ENCODE results near the gene RTF1. TPM values are rescaled to one million over a fixed set of nuclear protein-coding genes. Genes with fewer than 3 reads are reported as not detected.

RTF1 gene
- total RNA-seq, 2 donors from 2014 or later: 26.3 to 29.4 TPM

DNA sequence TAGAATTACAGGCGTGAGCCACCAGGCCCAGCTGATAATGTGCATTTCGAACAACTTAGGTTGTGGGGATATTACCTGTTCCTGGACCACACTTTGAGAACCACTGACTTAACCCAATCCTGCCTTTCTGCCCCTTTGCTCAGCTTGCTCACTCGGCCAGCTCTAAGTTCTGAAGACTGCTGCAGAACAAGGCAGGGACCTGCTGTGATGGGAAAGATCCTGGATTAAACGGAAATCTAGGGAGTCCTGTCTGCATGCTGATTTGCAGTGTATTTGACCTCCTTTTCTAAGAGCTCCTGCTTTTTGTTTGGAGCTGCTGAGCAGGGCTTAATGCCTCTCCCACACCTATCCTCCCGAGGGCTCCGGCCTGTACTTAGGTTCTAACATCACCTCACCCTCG is 93.8 kb downstream of the RTF1 start:
- no peak for ATAC-seq
- Mint-ChIP-seq H3K9me3 (no peaks in the 10 kb centered on the region), H3K27ac (no peak overlapping the region), H3K36me3 (no peaks in the 10 kb centered on the region)
- DNase-seq (ENCODE audit: low spot score in 2 of 2): no peak

DNA sequence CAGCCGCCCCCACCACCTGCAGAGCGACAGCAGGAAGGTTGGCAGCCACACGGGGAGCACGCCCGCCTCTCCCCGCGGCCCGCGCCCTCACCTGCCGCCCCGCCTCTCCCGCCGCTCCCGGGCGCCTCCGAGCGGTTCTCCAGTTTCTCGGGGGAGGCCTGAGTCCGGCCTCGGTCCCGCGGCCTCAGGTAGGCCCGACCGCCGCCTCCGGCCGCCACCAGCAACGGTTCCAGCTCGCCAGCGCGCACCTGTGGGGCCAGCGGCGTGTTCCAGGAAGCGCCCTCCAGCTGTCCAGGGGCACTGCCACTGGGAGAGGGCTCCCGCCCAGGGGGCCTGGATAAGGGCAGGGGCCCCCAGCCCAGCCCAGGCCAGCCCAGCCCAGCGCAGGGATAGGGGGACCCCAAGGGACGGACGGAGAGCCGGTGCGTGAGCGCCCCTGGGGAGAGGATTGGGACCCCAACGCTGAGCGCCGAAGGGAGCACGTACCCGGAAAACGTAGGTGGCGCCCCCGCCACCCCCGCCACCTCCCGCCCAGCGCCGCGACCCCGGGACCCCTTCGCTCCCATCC is 94.5 kb downstream of the RTF1 start:
- Mint-ChIP-seq H3K27ac (no peak overlapping the region), H3K36me3 (peaks cover 0 to 1% of the 10 kb centered on the region in 2 donors), H3K9me3 (no peaks in the 10 kb centered on the region)
- ATAC-seq (peak in 1 of 2 donors; percentile 9), DNase-seq (ENCODE audit: low spot score in 2 of 2) (no peak)

DNA sequence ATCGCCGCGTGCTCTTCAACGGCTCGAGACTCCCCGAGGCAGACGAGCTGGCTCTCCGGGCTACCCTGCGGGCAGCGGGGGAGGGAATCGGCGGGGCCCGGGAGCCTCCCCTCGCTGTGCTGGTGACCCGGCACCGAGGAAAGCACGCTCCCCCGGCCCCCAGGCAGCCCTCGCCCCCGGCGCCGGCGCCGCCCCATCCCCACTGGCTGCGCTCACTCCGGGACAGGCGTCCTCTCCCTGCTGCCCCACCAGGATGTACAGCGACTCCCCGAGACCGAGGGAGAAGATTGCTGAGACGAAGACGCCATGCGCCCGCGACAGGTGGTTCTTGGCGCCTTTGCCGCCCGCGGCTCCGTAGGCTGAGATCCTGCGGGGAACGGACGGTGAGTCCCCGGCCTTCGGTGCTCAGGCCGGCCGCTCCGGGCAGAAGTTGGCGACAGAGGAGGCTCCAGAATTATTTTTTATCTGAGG is 95.0 kb downstream of the RTF1 start:
- Mint-ChIP-seq H3K27ac (no peak overlapping the region), H3K9me3 (no peaks in the 10 kb centered on the region), H3K36me3 (peaks cover 0 to 6% of the 10 kb centered on the region in 2 donors)
- no peak for DNase-seq (ENCODE audit: low spot score in 2 of 2)
- ATAC-seq: peak; percentile 16 to 36

DNA sequence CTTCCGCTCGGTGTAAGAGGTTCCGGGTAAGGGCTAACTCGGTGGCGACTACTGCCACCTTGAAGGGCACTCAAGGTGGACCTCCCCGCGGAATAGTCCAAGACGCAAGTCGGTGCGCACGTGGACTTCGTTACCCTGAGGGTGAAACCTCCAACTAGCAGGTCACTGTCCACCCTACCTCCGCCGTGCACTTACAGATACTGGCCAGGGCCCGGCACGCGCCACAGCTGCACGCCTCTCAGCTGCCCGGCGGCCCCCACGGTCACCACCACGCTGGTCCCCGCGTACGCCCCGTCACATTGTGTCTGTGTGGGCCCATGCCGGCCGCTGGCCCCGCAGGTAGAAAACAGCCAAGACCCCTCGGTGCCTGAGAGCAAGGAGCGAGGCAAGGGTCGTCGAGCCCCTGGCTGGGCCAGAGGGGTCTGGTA is 95.6 kb downstream of the RTF1 start:
- no peaks in the 10 kb centered on the region for H3K9me3 Mint-ChIP-seq
- no peak for ATAC-seq

DNA sequence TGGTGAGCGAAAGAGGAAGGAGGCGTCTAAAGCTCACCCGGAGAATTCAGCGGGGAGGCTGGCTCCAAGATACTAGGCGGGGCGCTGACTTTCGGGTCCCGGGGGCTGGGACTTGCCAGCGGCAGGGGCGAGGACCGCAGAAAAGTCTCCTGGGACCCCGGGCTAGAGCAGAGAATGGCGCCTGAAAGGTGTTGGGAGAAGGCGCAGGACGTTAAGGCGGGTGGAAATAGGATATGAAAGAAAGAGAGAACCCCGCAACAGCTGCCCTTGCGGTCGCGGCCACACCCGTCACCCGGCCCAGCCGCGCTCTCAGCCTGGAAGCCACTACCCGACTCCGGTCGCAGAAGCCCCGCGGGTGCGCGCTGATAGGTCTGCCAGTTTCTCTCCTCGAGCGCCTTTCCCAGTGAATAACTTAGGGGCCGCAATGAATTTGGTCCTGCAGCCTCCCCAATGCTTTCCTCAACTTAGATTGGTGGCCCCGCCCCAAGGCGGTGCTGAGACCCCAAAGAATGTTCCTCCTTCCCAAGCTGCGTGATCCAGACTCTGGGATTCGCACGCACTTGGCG is 96.1 kb downstream of the RTF1 start:
- peaks cover 3 to 8% of the 10 kb centered on the region in 2 donors for H3K36me3 Mint-ChIP-seq
- ATAC-seq: peak; percentile 42 to 61
- no peak overlapping the region for H3K27ac Mint-ChIP-seq
- no peak for DNase-seq (ENCODE audit: low spot score in 2 of 2)
- no peaks in the 10 kb centered on the region for H3K9me3 Mint-ChIP-seq

More for the DNA sequence above, 95.6 kb downstream of the RTF1 start:
- no peak overlapping the region for H3K27ac Mint-ChIP-seq
- DNase-seq (ENCODE audit: low spot score in 2 of 2): no peak
- H3K36me3 Mint-ChIP-seq: peaks cover 0 to 8% of the 10 kb centered on the region in 2 donors

DNA sequence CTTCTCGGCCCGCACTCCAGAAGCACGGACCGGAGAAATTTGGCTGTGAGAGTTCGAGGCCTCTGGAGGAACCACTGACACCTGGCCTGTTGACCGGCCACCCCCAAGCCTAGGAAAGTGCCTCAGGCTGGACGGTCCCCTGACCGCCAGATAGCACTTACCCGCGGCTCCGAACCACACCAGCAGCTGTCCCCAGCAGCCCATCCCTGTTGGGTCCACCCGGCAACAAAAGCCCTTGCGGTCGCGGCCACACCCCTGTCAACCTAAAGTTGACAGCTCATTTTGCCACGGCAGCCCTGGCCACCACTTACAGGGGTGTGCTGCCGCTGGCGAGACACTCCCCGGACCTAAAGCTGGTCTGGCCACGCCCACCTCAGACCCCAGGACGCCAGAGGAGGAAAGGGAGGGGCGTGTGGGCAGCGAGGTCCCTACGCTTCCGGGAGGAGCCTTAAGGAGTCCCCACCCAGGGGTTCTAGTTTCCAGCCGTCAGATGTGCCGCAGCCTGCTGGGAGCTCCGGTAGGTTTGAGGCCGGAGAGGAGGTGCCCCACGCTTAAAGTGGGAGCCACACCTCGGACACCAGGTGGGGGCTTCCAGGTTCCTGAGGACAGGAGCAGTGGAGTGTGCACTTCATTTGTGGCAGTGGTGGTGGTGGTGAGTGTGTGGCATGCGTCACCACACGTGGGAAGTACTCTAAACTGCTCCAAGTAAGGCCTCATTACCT is 96.8 kb downstream of the RTF1 start, which contains the start of gene LTK:
Gene LTK, minus strand, starts transcription at position 322 of the 722 bp plus-strand sequence. Its CDS starts 118 bp downstream, at position 204.
- Mint-ChIP-seq H3K27ac (no peak within 1 kb of the TSS), H3K36me3 (peaks cover 5 to 8% of the 10 kb centered on the region in 2 donors), H3K9me3 (no peaks in the 10 kb centered on the region)
- DNase-seq (ENCODE audit: low spot score in 2 of 2) (no peak), ATAC-seq (peak; percentile 23 to 44)

- Mint-ChIP-seq H3K27ac (no peak overlapping the region), H3K36me3 (peaks cover 5 to 8% of the 10 kb centered on the region in 2 donors), H3K9me3 (no peaks in the 10 kb centered on the region)
- no peak for DNase-seq (ENCODE audit: low spot score in 2 of 2)
- no peak for ATAC-seq
Measured at GRCh38 chr15:41517895-41518449, 101.1 kb downstream of the RTF1 start.

DNA sequence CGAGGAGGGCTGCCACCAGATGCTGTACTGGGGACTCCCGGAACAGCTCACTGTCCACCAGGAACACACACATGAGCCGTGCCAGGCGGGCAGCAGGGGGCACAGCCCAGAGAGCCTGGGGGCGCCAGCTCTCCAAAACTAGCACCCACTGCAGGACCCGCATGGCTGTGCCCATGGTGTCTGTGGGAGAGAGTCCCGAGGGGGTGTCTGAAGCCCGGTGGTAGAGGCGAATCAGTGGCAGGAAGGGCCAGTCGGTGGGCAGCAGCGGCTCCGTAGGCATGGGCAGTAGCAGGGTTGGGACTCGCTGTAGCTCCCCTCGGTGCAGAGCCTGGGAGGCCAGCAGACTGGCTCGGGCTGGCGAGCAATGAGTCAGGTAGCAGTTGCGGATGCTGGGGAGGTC is 103.7 kb downstream of the RTF1 start:
- ATAC-seq (no peak), DNase-seq (ENCODE audit: low spot score in 2 of 2) (no peak)
- Mint-ChIP-seq H3K27ac (peak overlapping the region in 1 of 2 donors; percentile 31), H3K9me3 (no peaks in the 10 kb centered on the region), H3K36me3 (peaks cover 5 to 8% of the 10 kb centered on the region in 2 donors)

DNA sequence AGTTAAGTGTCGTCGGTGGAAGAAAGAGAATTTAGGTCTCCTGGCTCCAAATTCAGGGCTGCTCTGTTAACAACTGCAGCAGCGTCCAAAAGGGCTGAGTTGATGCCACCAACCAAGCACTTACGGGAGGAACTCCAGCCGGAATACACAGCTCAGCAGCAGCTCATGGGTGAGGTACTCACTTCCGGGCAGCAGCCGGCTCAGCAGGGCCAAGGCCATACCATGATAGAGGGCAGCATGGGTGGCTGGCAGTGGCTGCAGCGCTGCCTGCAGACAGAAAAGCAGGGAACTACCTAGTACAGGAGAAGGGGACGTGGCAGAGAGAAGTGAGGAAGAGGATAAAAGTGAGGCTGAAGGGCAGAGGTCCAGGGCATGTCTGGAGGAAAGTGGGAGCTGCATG is 104.7 kb downstream of the RTF1 start:
- ATAC-seq: no peak

GRCh38 chr15:41523097-41523496 is 106.2 kb downstream of the RTF1 start:
- no peak for DNase-seq (ENCODE audit: low spot score in 2 of 2)
- ATAC-seq: no peak
- Mint-ChIP-seq H3K27ac (no peak overlapping the region), H3K9me3 (no peaks in the 10 kb centered on the region), H3K36me3 (peaks cover under 1 to 11% of the 10 kb centered on the region in 2 donors)

More for the DNA sequence above, 104.7 kb downstream of the RTF1 start:
- Mint-ChIP-seq H3K9me3 (no peaks in the 10 kb centered on the region), H3K36me3 (peaks cover 5 to 9% of the 10 kb centered on the region in 2 donors), H3K27ac (peak overlapping the region in 1 of 2 donors; percentile 15)
- DNase-seq (ENCODE audit: low spot score in 2 of 2): no peak

GRCh38 chr15:41530363-41530956 is 113.6 kb downstream of the RTF1 start:
- DNase-seq (ENCODE audit: low spot score in 2 of 2): no peak
- Mint-ChIP-seq H3K9me3 (no peaks in the 10 kb centered on the region), H3K27ac (peak overlapping the region; percentile 44 to 58), H3K36me3 (peaks cover 0 to 11% of the 10 kb centered on the region in 2 donors)
- no peak for ATAC-seq

Other genes with a start within 250 kb of the RTF1 start
- under 1 TPM in 1 of 2 donors, not detected in 1; 0.32 TPM for gene EXD1, start 186.3 kb upstream of the RTF1 start, total RNA-seq
- gene CHP1, start 185.8 kb upstream of the RTF1 start, total RNA-seq: 10 to 100 TPM; 34.2 to 57.2 TPM
- 10 to 100 TPM; 10.5 to 13.1 TPM for gene OIP5, start 84.5 kb upstream of the RTF1 start, total RNA-seq
- 100 to 1,000 TPM; 181 to 391 TPM for gene NUSAP1, start 84.2 kb upstream of the RTF1 start, total RNA-seq
- 10 to 100 TPM; 22.4 to 23.8 TPM for gene NDUFAF1, start 14.6 kb upstream of the RTF1 start, total RNA-seq
- 1 to 10 TPM; 1.2 to 7.1 TPM for gene ITPKA, start 76.8 kb downstream of the RTF1 start, total RNA-seq
- under 1 TPM; 0.20 to 0.51 TPM for gene LTK, start 96.7 kb downstream of the RTF1 start, total RNA-seq
- gene RPAP1, start 127.2 kb downstream of the RTF1 start, total RNA-seq: 10 to 100 TPM; 47.8 to 66.3 TPM
- gene TYRO3, start 142.1 kb downstream of the RTF1 start, total RNA-seq: 1 to 10 TPM; 1.7 to 2.9 TPM
- gene MGA, start 243.3 kb downstream of the RTF1 start, total RNA-seq: 10 to 100 TPM; 25.7 to 36.2 TPM